Panc1 (cell line): ENCODE measurements around the gene VIPR2.

Experiments
- CTCF ChIP-seq: fragments of 450-650 bp; IDR thresholded peaks from 2 replicates; pipeline ENCODE4 v1.5.1; 2017; ENCODE audit warnings: mild to moderate bottlenecking
- POLR2AphosphoS5 ChIP-seq: IDR thresholded peaks from 2 replicates; pipeline ENCODE4 v1.6.1; 2012; ENCODE audit warnings: mild to moderate bottlenecking, low read depth, low read length, moderate library complexity

- no peak for TF ChIP-seq CTCF
- no peak for TF ChIP-seq POLR2AphosphoS5
Observed at GRCh38 chr7:159158125-159158887, 13.6 kb upstream of the VIPR2 start.
